Suppressor macrophage treated with lipopolysaccharide for 1 hour (primary cell): Measurements from ENCODE around the gene ABCF3.

Experiments
- DNase-seq, 3 donors: peaks; one replicate each; pipeline ENCODE4 v3.0.0-alpha.2; 2020 to 2022

The ABCF3 gene

GRCh38 chr3:184168363-184169120 lies 17.5 kb upstream of the ABCF3 start:
- DNase-seq, result no peak

GRCh38 chr3:184169896-184170875 lies 15.8 kb upstream of the ABCF3 start:
- no peak for DNase-seq

GRCh38 chr3:184171562-184171961 lies 14.4 kb upstream of the ABCF3 start:
- peak; percentile 33 to 48 (median 46) for DNase-seq

- DNase-seq, result no peak
Observed at GRCh38 chr3:184172681-184173373, 13.2 kb upstream of the ABCF3 start.

- no peak for DNase-seq
Observed at GRCh38 chr3:184173374-184173722, 12.7 kb upstream of the ABCF3 start.

- DNase-seq, result no peak
Observed at GRCh38 chr3:184174284-184174645, 11.7 kb upstream of the ABCF3 start.

GRCh38 chr3:184174646-184175492 lies 11.1 kb upstream of the ABCF3 start, which contains the start of gene AP2M1:
Gene AP2M1, plus strand, starts transcription at chr3:184174855. Its CDS starts 2,139 bp downstream, at chr3:184176994.
- peak; percentile 99 to 100 (median 100) for DNase-seq

GRCh38 chr3:184175506-184175905 lies 10.5 kb upstream of the ABCF3 start:
- no peak for DNase-seq

GRCh38 chr3:184175981-184176376 lies 10.0 kb upstream of the ABCF3 start:
- DNase-seq, result no peak

- peak; percentile 73 to 82 (median 81) for DNase-seq
Observed at GRCh38 chr3:184176377-184177330, 9.3 kb upstream of the ABCF3 start.

GRCh38 chr3:184177331-184177731 lies 8.7 kb upstream of the ABCF3 start:
- peak; percentile 41 to 54 (median 45) for DNase-seq

GRCh38 chr3:184177767-184178306 lies 8.2 kb upstream of the ABCF3 start:
- no peak for DNase-seq

- DNase-seq, result peak; percentile 60 to 73 (median 68)
Observed at GRCh38 chr3:184178521-184179138, 7.4 kb upstream of the ABCF3 start.

GRCh38 chr3:184180165-184180564 lies 5.8 kb upstream of the ABCF3 start:
- DNase-seq, result peak; percentile 40 to 62 (median 59)

- DNase-seq, result no peak
Observed at GRCh38 chr3:184181596-184181995, 4.4 kb upstream of the ABCF3 start.

- no peak for DNase-seq
Observed at GRCh38 chr3:184183679-184184078, 2.3 kb upstream of the ABCF3 start.

- no peak for DNase-seq
Observed at GRCh38 chr3:184184546-184185230, 1.3 kb upstream of the ABCF3 start.

GRCh38 chr3:184185461-184186183 lies 377 bp upstream of the ABCF3 start:
- DNase-seq, result peak; percentile 100

GRCh38 chr3:184186902-184187207 lies 856 bp downstream of the ABCF3 start:
- DNase-seq, result no peak
